ENCODE measurements around the gene CNN2.

Gene CNN2

DNA sequence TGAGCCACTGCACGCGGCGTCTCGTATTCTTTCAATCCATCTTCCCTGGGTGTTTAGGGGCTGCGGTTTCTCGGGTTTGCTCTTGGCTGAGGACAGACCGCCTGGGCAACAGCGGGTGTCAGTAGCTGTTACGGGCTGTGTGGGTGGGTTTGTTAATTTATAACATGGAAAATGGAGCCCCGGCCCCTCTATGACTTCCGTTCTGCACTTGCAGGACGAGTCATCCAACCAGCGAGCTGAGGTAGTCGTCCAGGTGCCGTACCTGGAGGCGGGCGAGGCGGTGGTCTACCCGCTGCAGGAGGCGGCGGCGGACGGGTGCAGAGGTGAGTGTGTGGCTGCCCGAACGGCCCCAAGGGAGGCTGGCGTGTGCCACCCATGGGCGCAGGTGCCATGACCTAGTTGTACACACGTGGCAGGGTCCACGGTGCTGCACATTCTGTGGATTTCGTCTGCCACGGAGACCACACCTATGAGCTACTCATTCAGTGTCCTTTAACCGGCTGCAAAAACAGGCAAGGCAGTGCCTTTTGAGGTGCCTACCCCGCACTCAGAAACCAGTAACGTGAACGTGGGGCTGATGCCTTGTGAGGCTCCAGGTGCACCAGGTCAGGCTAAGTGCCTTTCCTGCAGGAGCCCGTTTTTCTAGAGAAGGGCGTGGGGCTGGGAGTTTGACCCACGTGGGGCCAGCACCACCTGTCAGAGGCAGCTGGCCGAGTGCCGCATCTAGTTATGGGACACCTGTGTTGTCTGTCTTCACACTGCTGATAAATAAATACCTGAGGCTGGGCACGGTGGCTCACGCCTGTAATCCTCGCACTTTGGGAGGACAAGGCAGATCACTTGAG is 57.8 kb downstream of the CNN2 start:
- no peak for DNase-seq

DNA sequence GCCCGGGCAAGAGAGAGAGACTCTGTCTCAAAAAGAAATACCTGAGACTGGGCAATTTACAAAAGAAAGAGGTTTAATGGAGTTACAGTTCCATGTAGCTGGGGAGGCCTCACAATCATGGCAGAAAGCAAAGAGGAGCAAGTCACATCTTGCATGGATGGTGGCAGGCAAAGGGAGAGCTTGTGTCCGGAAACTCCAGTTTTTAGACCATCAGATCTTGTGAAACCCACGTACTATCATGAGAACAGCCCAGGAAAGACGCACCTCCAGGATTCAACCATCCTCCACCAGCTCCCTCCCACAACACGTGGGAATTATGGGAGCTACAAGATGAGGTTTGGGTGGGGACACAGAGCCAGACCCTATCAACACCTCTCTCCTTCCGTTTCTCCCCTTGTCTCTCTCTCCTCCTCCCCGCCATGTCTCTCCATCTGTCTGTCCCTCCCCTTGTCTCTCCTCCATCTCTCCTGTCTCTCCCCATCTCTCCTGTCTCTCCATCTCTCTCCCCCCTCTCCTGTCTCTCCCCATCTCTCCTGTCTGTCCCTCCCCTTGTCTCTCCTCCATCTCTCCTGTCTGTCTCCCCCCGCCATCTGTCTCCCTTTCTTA is 58.7 kb downstream of the CNN2 start:
- no peak for DNase-seq

DNA sequence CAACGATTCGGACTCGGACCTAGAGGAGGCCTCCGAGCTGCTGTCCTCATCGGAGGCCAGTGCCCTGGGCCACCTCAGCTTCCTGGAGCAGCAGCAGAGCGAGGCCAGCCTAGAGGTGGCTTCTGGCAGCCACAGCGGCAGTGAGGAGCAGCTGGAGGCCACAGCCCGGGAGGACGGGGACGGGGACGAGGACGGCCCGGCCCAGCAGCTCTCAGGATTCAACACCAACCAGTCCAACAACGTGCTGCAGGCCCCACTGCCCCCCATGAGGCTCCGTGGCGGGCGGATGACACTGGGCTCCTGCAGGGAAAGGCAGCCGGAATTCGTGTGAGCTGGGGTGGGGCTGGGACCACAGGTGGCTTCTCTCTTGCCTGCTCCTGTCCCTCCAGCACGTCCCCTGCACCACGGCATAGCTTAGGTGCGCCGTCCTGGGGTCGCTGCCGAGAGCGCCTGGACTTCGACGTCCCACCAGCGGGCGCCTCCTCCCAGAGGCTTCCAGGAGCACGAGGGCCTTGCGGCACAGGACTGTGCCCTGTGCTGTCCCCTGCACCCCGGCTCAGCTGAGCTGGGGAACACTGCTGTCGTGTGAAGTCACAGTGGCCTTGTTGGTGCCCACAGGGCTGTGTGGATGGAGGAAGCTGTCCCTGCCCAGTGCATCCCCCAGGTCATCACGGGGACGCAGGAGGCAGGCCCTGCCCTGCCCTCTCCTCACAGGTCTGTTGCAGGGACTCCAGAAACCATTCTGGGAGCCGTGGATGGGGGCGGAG is 59.5 kb downstream of the CNN2 start:
- DNase-seq, result no peak

DNA sequence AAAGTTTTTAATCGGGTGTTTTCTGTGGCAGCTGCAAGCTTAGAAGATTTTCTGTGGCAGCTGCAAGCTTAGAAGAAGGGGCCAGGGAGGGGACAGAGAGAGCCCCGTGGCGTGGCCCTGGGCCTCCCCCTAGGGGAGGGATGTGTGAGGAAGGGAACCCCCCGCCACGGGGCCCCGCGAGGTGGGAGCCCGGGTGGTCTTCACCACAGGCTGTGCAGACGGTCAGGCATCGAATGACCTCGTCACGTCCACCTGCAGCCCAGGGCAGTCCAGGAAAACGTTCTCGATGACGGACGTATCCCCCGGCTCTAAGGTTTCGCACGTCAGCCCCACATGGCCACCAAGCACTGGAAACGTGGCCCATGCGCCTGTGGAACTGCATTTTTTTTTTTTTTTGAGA is 60.2 kb downstream of the CNN2 start:
- DNase-seq, result no peak

DNA sequence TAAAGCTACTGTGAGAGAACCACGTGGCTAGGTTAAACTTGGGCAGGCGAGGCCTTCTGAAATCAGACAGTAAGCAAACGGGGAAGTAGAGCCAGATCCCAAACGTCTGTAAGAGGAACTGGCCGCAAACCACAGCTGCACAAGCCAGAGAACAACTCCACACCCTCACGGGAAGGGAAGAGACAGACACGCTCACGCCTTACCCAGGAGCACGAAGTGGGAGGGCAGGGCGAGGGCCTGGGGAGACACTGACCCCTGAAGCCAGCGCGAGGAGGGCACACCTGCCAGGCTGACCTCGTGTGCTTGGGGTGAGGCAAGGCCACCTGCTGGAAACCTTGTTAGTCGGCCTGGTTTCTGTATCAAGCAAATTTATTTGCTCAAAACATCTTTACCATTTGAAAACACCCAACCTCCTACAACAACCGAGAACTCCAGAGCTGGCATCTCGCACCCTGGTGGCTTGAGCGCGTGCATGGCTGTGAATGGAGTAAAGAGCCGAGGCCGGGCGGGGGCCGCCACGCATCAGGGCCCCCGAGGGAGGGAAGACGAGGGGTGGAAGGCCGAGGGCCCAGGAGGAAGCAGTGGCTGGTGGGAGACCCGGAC is 61.5 kb downstream of the CNN2 start:
- peak; percentile 92 for DNase-seq

DNA sequence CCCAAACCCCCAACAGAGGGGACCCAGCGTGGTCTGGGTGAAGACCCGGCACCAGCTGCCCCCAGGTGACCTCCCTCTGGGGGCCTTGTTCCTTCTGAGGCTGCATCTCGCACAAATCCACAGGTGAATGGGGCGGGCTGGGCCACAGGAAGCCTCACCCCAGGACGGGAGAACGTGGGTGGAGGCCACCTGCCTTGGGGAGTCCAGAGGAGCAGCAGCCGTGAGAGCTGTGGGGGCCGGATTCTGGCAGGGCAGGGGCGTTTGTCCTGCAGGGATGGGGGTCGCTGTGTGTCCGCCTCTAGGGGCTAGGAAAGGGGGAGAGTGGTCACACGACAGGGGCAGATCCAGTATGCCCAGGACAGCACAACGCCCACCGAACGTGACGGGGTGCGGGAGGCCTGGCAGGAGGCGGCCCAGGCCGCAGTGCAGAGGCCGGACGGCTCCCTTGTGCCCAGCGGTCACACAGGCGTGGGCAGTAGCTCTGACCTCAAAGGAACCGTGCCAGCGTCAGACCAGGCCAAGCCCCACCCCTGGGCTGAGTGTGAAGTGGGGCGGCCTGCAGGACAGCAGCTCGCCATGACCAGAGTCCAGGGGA is 62.1 kb downstream of the CNN2 start:
- no peak for DNase-seq

Data from hematopoietic multipotent progenitor cell treated with erythropoietin and hydrocortisone succinate and interleukin-3 and kit ligand, for 6 days (in vitro differentiated cells).